HepG2 (cell line): ENCODE data around the gene XPNPEP1. TPM values are rescaled to one million over a fixed set of nuclear protein-coding genes. Genes with fewer than 3 reads are reported as not detected.

Experiments used
- ATAC-seq: fragments of 200-7000 bp; cut with Tn5 transposase; 3 replicates; pipeline ENCODE4 v1.9.1; 2020; ENCODE audit warnings: mild to moderate bottlenecking, moderate library complexity
- BruUV-seq: library from RNA; stranded (reverse); fragments of 400-500 nt; replicated peaks from 2 replicates; lab custom pipeline; 2021; lab: Mats Ljungman, UMichigan
- CTCF ChIA-PET: fragments of 300-600 bp; formaldehyde crosslinking; extraction: SDS; loops from one replicate; lab custom pipeline; 2021; ENCODE audit warnings: low total read pairs, inconsistent platforms, low intra/inter-chr PET ratio; lab: Yijun Ruan, JAX
- POLR2A ChIA-PET: fragments of 350-600 bp; sonication (Branson Sonifier 250); formaldehyde crosslinking; loops from one replicate; lab custom pipeline; 2020; ENCODE audit warnings: antibody characterized with exemption, inconsistent platforms; lab: Yijun Ruan, JAX
- DNase-seq: peaks from one replicate; pipeline ENCODE4 v3.0.0-alpha.2; 2015; ENCODE audit warnings: low spot score
- FAIRE-seq: peaks from 3 replicates; lab custom pipeline; 2011; peaks lifted over from hg19 to GRCh38; lab: Jason Lieb, UNC
- H2AFZ ChIP-seq: one replicate; pipeline ENCODE4 v1.6.1; 2011; ENCODE audit warnings: low read length, inconsistent platforms
- H3K27ac ChIP-seq: fragments of 300-600 bp; 3 replicates; pipeline ENCODE4 v1.8.0; 2011; ENCODE audit warnings: mixed run types, mild to moderate bottlenecking, mixed read lengths, low read length, inconsistent platforms; ENCODE audit not compliant: insufficient read depth; ENCODE audit errors: extremely low read length
- H3K27me3 ChIP-seq, 2 experiments: fragments of 200-600 bp in 1 of 2; 2 replicates in 1 of 2; 3 replicates in 1 of 2; pipeline versions ENCODE4 v1.6.0 to v1.8.0; 2011; ENCODE audit warnings: low read length in 2 of 2, mild to moderate bottlenecking in 2 of 2, moderate library complexity in 2 of 2, inconsistent platforms in 1 of 2; ENCODE audit not compliant: insufficient read depth in 2 of 2, control insufficient read depth in 1 of 2
- H3K36me3 ChIP-seq, 2 experiments: fragments of 200-600 bp in 1 of 2; replicated peaks in 1 of 2; 2 replicates in 1 of 2; 3 replicates in 1 of 2; pipeline versions ENCODE4 v1.5.1 to v1.8.0; 2011; ENCODE audit warnings: low read length in 2 of 2, inconsistent platforms in 1 of 2; ENCODE audit not compliant: insufficient read depth in 2 of 2, control insufficient read depth in 1 of 2
- H3K4me1 ChIP-seq: 2 replicates; pipeline ENCODE4 v1.5.1; 2012; ENCODE audit warnings: low read length, inconsistent platforms; ENCODE audit not compliant: insufficient read depth
- H3K4me2 ChIP-seq: 2 replicates; pipeline ENCODE4 v1.6.0; 2011; ENCODE audit warnings: low read depth, low read length, inconsistent platforms
- H3K4me3 ChIP-seq, 3 experiments: fragments of 200-600 bp in 1 of 3; sonication (generic), shearing (Covaris generic) in 1 of 3; replicated peaks in 1 of 3; 2 replicates each; pipeline ENCODE4 v1.5.1; 2011 to 2016; ENCODE audit warnings: low read length in 3 of 3, inconsistent platforms in 2 of 3, low read depth in 2 of 3, mild to moderate bottlenecking in 2 of 3, control low read depth in 1 of 3, mixed read lengths in 1 of 3; ENCODE audit not compliant: insufficient read depth in 1 of 3
- H3K79me2 ChIP-seq: one replicate; pipeline ENCODE4 v1.6.1; 2011; ENCODE audit warnings: low read length, inconsistent platforms; ENCODE audit not compliant: insufficient read depth
- H3K9ac ChIP-seq: 2 replicates; pipeline ENCODE4 v1.6.0; 2011; ENCODE audit warnings: mild to moderate bottlenecking, low read depth, low read length, inconsistent platforms; ENCODE audit not compliant: insufficient read depth
- H3K9me3 ChIP-seq: 2 replicates; pipeline ENCODE4 v1.5.1; 2012; ENCODE audit warnings: mild to moderate bottlenecking, low read length
- H4K20me1 ChIP-seq: 2 replicates; pipeline ENCODE4 v1.6.0; 2011; ENCODE audit warnings: inconsistent platforms, mild to moderate bottlenecking, low read length, moderate library complexity; ENCODE audit not compliant: insufficient read depth
- GATAD2A ChIP-seq: IDR thresholded peaks from 2 replicates; pipeline ENCODE4 v1.6.1; 2016
- GFI1 ChIP-seq: sonication (generic); formaldehyde crosslinking; IDR thresholded peaks from 2 replicates; pipeline ENCODE4 v1.5.0; 2020; ENCODE audit warnings: missing genetic modification reagents, mild to moderate bottlenecking, borderline replicate concordance
- HNF4A ChIP-seq: sonication (generic); formaldehyde crosslinking; IDR thresholded peaks from 2 replicates; pipeline ENCODE4 v1.4.0; 2020; ENCODE audit warnings: missing genetic modification reagents
- KLF11 ChIP-seq: IDR thresholded peaks from 2 replicates; pipeline ENCODE4 v1.6.1; 2016; ENCODE audit warnings: missing compliant biosample characterization
- ZBTB42 ChIP-seq: sonication (generic); formaldehyde crosslinking; IDR thresholded peaks from 2 replicates; pipeline ENCODE4 v1.5.0; 2020; ENCODE audit warnings: mild to moderate bottlenecking, missing genetic modification reagents
- ZNF207 ChIP-seq: fragments of 450-650 bp; IDR thresholded peaks from 2 replicates; pipeline ENCODE4 v1.6.1; 2016; ENCODE audit warnings: antibody characterized with exemption, borderline replicate concordance
- ZNF501 ChIP-seq: sonication (generic); formaldehyde crosslinking; IDR thresholded peaks from 2 replicates; pipeline ENCODE4 v1.5.1; 2020; ENCODE audit warnings: mild to moderate bottlenecking, moderate library complexity, missing genetic modification reagents
- WGBS: methylation state at CpG from one replicate; pipeline ENCODE4 v1.1.6; 2017; ENCODE audit warnings: low lambda C conversion rate; 5-methylcytosine and 5-hydroxymethylcytosine counted together
- in situ Hi-C: cut with HindIII; loops from 2 replicates; pipeline ENCODE4 v1.10.0; 2017; ENCODE audit warnings: low pct_unique_long_range_greater_than_20kb; ENCODE audit not compliant: extremely low pct_ligation_motif_present
- intact Hi-C: fragments of 100-400 bp; cut with micrococcal nuclease; formaldehyde crosslinking; loops from one replicate; pipeline ENCODE4 v1.10.0; 2022; ENCODE audit not compliant: unreplicated experiment
- polyA plus RNA-seq, 8 experiments: library from polyadenylated mRNA; depleted of rRNA in 3 of 8; stranded (reverse) in 7 of 8; unstranded in 1 of 8; fragments of >200 nt; fragmentation: Illumina TruSeq in 4 of 8; extraction: Trizol in 4 of 8; gene quantifications; 2 replicates each; pipeline versions ENCODE4 v1.2.1 to v1.2.3, GENCODE V29; 2011 to 2016; ENCODE audit warnings: low read depth in 4 of 8, missing spikeins in 1 of 8, mixed read lengths in 1 of 8; ENCODE audit not compliant: insufficient read depth in 1 of 8
- total RNA-seq, 5 experiments: library from RNA; depleted of rRNA; stranded (reverse); fragments of >200 nt; fragmentation: Illumina TruSeq; extraction: Trizol; gene quantifications; 2 replicates each; pipeline ENCODE4 v1.2.3, GENCODE V29; 2016; ENCODE audit warnings: low read depth in 1 of 5

Gene XPNPEP1
- total and polyA plus RNA-seq, 2 of the 13 experiments (the other 11 are each of a cell fraction or from before 2014, with no cell fraction given): 30.3 to 55.5 TPM

- Histone ChIP-seq H3K4me3 (no peak overlapping the region), H4K20me1 (no peaks in the 10 kb centered on the region), H3K9me3 (no peaks in the 10 kb centered on the region), H3K79me2 (no peaks in the 10 kb centered on the region), H3K27ac (no peak overlapping the region), H3K36me3 (peaks cover 21 to 39% of the 10 kb centered on the region in 2 experiments), H3K4me1 (peaks cover 7% of the 10 kb centered on the region; the same call in 1 of the 2 replicates), H3K27me3 (no peaks in the 10 kb centered on the region), H3K4me2 (no peak overlapping the region), H3K9ac (no peak overlapping the region), H2AFZ (no peak overlapping the region)
- ATAC-seq: no peak
- WGBS: 80% methylated on average over 2 of the region's 2 CpGs
- POLR2A ChIA-PET: no interaction called here
- in situ Hi-C loops: loop anchor here (10.0 to 25.0 kb wide), 2 partner anchors 126 to 248 kb away; partner anchors contain the start of gene ADD3
- DNase-seq: no peak
- FAIRE-seq: no peak
- CTCF ChIA-PET: no interaction called here
- TF ChIP-seq ZNF207: no peak
- intact Hi-C loops: no loop called here
- no TSS peak for BruUV-seq
These were observed 36.5 kb downstream of the XPNPEP1 start for GRCh38 chr10:109886781-109887140.

- Histone ChIP-seq H3K79me2 (no peaks in the 10 kb centered on the region), H3K9ac (no peak overlapping the region), H3K4me2 (no peak overlapping the region), H3K36me3 (peaks cover 19 to 39% of the 10 kb centered on the region in 2 experiments), H3K27ac (no peak overlapping the region), H3K27me3 (no peaks in the 10 kb centered on the region), H3K9me3 (no peaks in the 10 kb centered on the region), H3K4me1 (peaks cover 7% of the 10 kb centered on the region; the same call in 1 of the 2 replicates), H3K4me3 (no peak overlapping the region), H2AFZ (no peak overlapping the region), H4K20me1 (no peaks in the 10 kb centered on the region)
- TF ChIP-seq HNF4A (CRISPR knock-in tag) (no peak), GATAD2A (CRISPR knock-in tag) (no peak), ZNF501 (no peak), ZBTB42 (CRISPR knock-in tag) (no peak), GFI1 (CRISPR knock-in tag) (no peak), KLF11 (CRISPR knock-in tag) (no peak)
- in situ Hi-C loops (loop anchor here (10.0 to 25.0 kb wide), 2 partner anchors 126 to 249 kb away; partner anchors contain the start of gene ADD3), intact Hi-C loops (no loop called here)
- DNase-seq (no peak), FAIRE-seq (no peak), ATAC-seq (no peak)
- ChIA-PET POLR2A (no interaction called here), CTCF (no interaction called here)
- 96% methylated on average over 10 of the region's 10 CpGs for WGBS
- no TSS peak for BruUV-seq
These were observed 37.1 kb downstream of the XPNPEP1 start for GRCh38 chr10:109886037-109886780.
